Neuronal stem cell (in vitro differentiated cells): ENCODE measurements around the gene SLC13A2.

Experiments
- DNase-seq: peaks from one replicate; pipeline ENCODE4 v3.0.0-alpha.2; 2013; ENCODE audit warnings: low spot score
- H2AFZ ChIP-seq: one replicate; pipeline ENCODE4 v1.6.1; 2013; ENCODE audit warnings: mild to moderate bottlenecking, low read length, inconsistent platforms
- H2AK5ac ChIP-seq: 2 replicates; pipeline ENCODE4 v1.6.1; 2013; ENCODE audit warnings: low read depth, mild to moderate bottlenecking, inconsistent platforms, low read length, moderate library complexity, mixed read lengths
- H2BK120ac ChIP-seq: 2 replicates; pipeline ENCODE4 v1.6.1; 2013; ENCODE audit warnings: low read depth, mild to moderate bottlenecking, inconsistent platforms, low read length, moderate library complexity, mixed read lengths
- H2BK12ac ChIP-seq: one replicate; pipeline ENCODE4 v1.6.1; 2013; ENCODE audit warnings: low read length, inconsistent platforms
- H2BK15ac ChIP-seq: 2 replicates; pipeline ENCODE4 v1.6.1; 2013; ENCODE audit warnings: mild to moderate bottlenecking, low read length, inconsistent platforms, mixed read lengths
- H2BK5ac ChIP-seq: one replicate; pipeline ENCODE4 v1.6.1; 2013; ENCODE audit warnings: inconsistent platforms, mild to moderate bottlenecking, low read length, moderate library complexity
- H3K14ac ChIP-seq: one replicate; pipeline ENCODE4 v1.6.1; 2013; ENCODE audit warnings: low read length, inconsistent platforms
- H3K18ac ChIP-seq: 2 replicates; pipeline ENCODE4 v1.6.1; 2013; ENCODE audit warnings: low read length, inconsistent platforms
- H3K23ac ChIP-seq: 2 replicates; pipeline ENCODE4 v1.6.1; 2013; ENCODE audit warnings: low read depth, mild to moderate bottlenecking, mixed read lengths, low read length, inconsistent platforms; ENCODE audit not compliant: poor library complexity
- H3K27ac ChIP-seq: replicated peaks from 3 replicates; pipeline ENCODE4 v1.5.1; 2013; ENCODE audit warnings: low read length, inconsistent platforms
- H3K27me3 ChIP-seq, 3 experiments: 2 replicates each; pipeline ENCODE4 v1.6.1; 2013; ENCODE audit warnings: low read length in 3 of 3, mild to moderate bottlenecking in 2 of 3, inconsistent platforms in 1 of 3, low read depth in 1 of 3, mixed read lengths in 1 of 3, moderate library complexity in 1 of 3; ENCODE audit not compliant: control insufficient read depth in 3 of 3, insufficient read depth in 3 of 3
- H3K36me3 ChIP-seq, 2 donors: replicated peaks in 1 of 2; 2 replicates each; pipeline ENCODE4 v1.6.1; 2013; ENCODE audit warnings: low read length in 2 of 2; ENCODE audit not compliant: control insufficient read depth in 2 of 2, insufficient read depth in 2 of 2
- H3K4ac ChIP-seq: 2 replicates; pipeline ENCODE4 v1.6.1; 2013; ENCODE audit warnings: inconsistent platforms, mild to moderate bottlenecking, low read length, moderate library complexity
- H3K4me1 ChIP-seq, 2 donors: 1 replicate in 1 of 2; 2 replicates in 1 of 2; pipeline ENCODE4 v1.6.1; 2013; ENCODE audit warnings: low read length in 2 of 2, low read depth in 1 of 2; ENCODE audit not compliant: control insufficient read depth in 2 of 2, insufficient read depth in 1 of 2
- H3K4me2 ChIP-seq: one replicate; pipeline ENCODE4 v1.6.1; 2013; ENCODE audit warnings: mild to moderate bottlenecking, low read length, inconsistent platforms; ENCODE audit not compliant: insufficient read depth, poor library complexity, severe bottlenecking
- H3K4me3 ChIP-seq, 2 donors: 2 replicates each; pipeline ENCODE4 v1.5.1; 2013; ENCODE audit warnings: low read length in 2 of 2, mild to moderate bottlenecking in 2 of 2, inconsistent platforms in 1 of 2, moderate library complexity in 1 of 2
- H3K79me1 ChIP-seq: one replicate; pipeline ENCODE4 v1.6.1; 2013; ENCODE audit warnings: low read depth, mild to moderate bottlenecking, inconsistent platforms, low read length, moderate library complexity
- H3K9ac ChIP-seq: one replicate; pipeline ENCODE4 v1.6.1; 2013; ENCODE audit warnings: mild to moderate bottlenecking, low read depth, low read length, inconsistent platforms; ENCODE audit not compliant: poor library complexity
- H3K9me3 ChIP-seq, 2 donors: replicated peaks in 1 of 2; 2 replicates each; pipeline versions ENCODE3 to v1.6.1; 2013; ENCODE audit warnings: low read length in 2 of 2, mild to moderate bottlenecking in 2 of 2, inconsistent platforms in 1 of 2, low read depth in 1 of 2, mixed read lengths in 1 of 2, moderate library complexity in 1 of 2; ENCODE audit not compliant: control insufficient read depth in 2 of 2, insufficient read depth in 1 of 2
- H4K8ac ChIP-seq: one replicate; pipeline ENCODE4 v1.6.1; 2013; ENCODE audit warnings: low read depth, mild to moderate bottlenecking, inconsistent platforms, low read length, moderate library complexity
- H4K91ac ChIP-seq: one replicate; pipeline ENCODE4 v1.6.1; 2013; ENCODE audit warnings: low read length, low read depth, mild to moderate bottlenecking, inconsistent platforms; ENCODE audit not compliant: poor library complexity
- WGBS, 2 donors: extraction: QIAGEN DNeasy Blood & Tissue Kit; methylation state at CpG; one replicate each; pipeline ENCODE4 v1.1.7; 2013; ENCODE audit warnings: missing lambda C conversion rate in 2 of 2, mixed read lengths in 1 of 2; ENCODE audit not compliant: insufficient read length in 2 of 2, insufficient replicate concordance in 1 of 2; ENCODE audit errors: extremely low coverage in 2 of 2; 5-methylcytosine and 5-hydroxymethylcytosine counted together

The SLC13A2 gene

DNA sequence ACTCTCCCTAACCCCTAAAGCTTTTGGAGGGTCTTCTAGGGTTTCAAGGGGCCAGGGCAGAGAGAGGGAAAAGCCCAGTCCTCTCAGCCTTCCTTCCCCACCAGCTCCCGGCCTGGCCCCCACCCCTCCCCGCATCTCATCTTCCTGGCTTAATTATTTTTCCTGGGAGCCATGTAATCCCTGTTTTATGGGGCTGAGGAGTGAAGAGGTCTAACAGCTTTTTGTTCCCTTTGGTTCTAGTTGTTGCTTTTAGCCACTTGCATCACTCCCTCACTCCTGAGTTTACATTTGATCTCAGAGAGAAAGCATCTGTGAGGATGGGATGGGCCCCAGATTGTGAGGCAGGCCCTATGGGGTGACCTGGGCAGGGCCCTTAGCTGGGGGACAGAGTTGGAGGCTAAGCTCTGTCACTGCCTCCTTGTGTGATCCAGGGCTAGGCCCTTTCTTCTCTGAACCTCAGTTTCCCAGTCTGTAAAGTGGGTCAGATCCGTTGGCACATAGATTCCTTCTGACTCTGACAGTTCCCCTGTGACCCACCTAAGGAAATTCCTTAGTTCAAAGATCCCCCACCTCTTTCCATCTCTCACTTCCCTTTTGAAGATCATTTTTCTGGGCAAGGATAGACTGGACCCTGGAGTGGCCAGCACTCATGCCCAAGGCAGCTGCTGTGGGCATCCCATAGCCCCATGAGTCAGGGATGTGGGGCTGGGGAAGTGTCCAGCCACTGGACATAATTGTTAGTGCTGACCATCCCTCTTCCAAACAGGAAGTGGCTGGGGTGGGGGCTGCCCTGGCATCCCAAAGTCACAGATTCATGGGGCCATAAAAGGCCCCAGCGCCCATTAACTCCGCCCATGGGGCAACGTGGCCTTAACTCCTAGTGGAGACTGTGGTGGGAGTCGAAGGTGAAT is 58.9 kb downstream of the SLC13A2 start:
- no peak overlapping the region for H3K4me3 ChIP-seq
- no peak overlapping the region for H2BK12ac ChIP-seq
- no peak overlapping the region for H4K8ac ChIP-seq
- no peaks in the 10 kb centered on the region for H3K79me1 ChIP-seq
- no peak overlapping the region for H4K91ac ChIP-seq
- H3K4me2 ChIP-seq: no peak overlapping the region
- no peak for DNase-seq
- H3K9me3 ChIP-seq: no peaks in the 10 kb centered on the region
- H2BK120ac ChIP-seq: no peak overlapping the region
- peak overlapping the region; percentile 54 for H2AK5ac ChIP-seq
- H3K9ac ChIP-seq: no peak overlapping the region
- no peak overlapping the region for H3K14ac ChIP-seq
- H3K4me1 ChIP-seq: peaks cover 9% of the 10 kb centered on the region in 2 donors
- H2AFZ ChIP-seq: no peak overlapping the region
- peaks cover 0 to 41% (median 0%) of the 10 kb centered on the region in 3 experiments for H3K27me3 ChIP-seq
- H3K27ac ChIP-seq: no peak overlapping the region
- no peak overlapping the region for H3K23ac ChIP-seq
- H3K18ac ChIP-seq: peak overlapping the region; percentile 65
- H3K4ac ChIP-seq: no peak overlapping the region
- H3K36me3 ChIP-seq: no peaks in the 10 kb centered on the region
- no peak overlapping the region for H2BK5ac ChIP-seq
- H2BK15ac ChIP-seq: peak overlapping the region; percentile 20
- WGBS, 2 donors: no CpG with 5 or more reads among the region's 7 CpGs

DNA sequence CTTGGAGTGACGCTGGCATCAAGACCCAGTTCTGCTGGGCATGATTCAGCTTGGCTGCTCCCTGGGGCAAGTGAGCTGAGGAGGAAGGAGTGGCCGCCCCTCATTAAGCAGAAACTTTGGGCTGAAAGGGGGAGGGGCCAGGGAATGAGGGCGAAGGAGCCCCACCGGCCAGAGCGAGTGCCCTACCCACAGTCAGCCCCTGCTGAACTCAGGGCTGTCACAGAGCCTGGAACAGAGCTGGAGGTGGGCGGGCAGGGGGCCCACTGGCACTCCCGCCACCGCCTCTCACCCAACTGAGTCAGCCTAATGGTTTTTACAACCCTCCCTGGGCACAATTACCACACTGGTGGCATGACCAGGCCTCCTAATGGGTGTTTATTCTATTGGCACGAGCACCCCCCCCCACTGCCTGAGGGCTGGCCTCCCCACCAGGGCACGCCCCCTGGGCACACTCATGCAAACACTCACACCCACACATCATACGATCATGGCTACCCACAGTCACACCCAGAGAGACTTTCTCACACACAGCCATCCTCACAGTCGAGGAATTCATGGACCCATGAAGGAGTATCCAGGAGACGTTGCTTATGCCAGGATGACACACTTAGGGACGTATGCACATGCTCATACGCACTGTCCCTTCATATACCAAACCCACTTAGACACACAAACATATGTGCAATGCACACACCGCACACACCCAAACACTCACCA is 59.8 kb downstream of the SLC13A2 start:
- Histone ChIP-seq H4K8ac (peak overlapping the region; percentile 54), H3K9me3 (no peaks in the 10 kb centered on the region), H2AFZ (no peak overlapping the region), H3K4me1 (peaks cover 5 to 9% of the 10 kb centered on the region in 2 donors), H3K4ac (no peak overlapping the region), H3K18ac (peak overlapping the region; percentile 65), H3K79me1 (no peaks in the 10 kb centered on the region), H3K4me2 (no peak overlapping the region), H3K36me3 (no peaks in the 10 kb centered on the region), H3K27ac (no peak overlapping the region), H3K4me3 (no peak overlapping the region), H2BK12ac (peak overlapping the region; percentile 89), H3K23ac (peak overlapping the region; percentile 45), H2BK5ac (no peak overlapping the region), H3K9ac (no peak overlapping the region), H3K14ac (no peak overlapping the region), H2BK15ac (peak overlapping the region; percentile 20), H3K27me3 (peaks cover 0 to 48% (median 0%) of the 10 kb centered on the region in 3 experiments), H2AK5ac (peak overlapping the region; percentile 54), H2BK120ac (no peak overlapping the region), H4K91ac (no peak overlapping the region)
- DNase-seq: no peak
- 100% methylated on average over 1 of the region's 16 CpGs; no CpG with 5 or more reads in 1 of the 2 donors for WGBS, 2 donors

DNA sequence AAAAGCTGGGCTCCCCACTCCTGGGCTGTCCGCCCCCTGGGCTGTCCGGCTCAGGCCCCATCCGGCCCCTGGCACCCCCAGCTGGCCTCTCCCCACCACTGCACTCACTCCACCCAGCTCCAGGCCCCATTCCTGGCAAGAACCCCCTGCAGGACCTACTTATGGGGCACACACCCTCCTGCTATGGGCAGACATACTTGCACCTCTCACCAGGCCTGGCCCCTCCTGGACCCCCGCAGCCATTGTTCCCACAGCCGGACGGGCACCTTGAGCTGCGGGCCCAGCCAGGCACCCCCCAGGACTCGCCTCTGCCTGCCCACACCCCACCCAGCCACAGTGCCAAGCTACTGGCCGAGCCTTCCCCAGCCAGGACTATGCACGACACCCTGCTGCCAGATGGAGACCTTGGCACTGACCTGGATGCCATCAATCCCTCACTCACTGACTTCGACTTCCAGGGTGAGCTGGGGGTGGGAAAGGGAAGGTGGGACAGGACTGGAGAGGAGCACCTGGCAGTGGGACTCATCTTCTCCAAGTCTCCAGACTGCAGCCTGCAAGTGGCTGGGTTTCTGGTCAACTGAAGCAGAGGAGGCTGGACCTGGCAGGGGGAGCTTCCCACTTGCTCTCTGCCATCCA is 61.4 kb downstream of the SLC13A2 start:
- H3K4me1 ChIP-seq: peaks cover 0 to 6% of the 10 kb centered on the region in 2 donors
- no peaks in the 10 kb centered on the region for H3K79me1 ChIP-seq
- WGBS, 2 donors: no CpG with 5 or more reads among the region's 11 CpGs
- DNase-seq: no peak
- H4K8ac ChIP-seq: peak overlapping the region; percentile 23
- H4K91ac ChIP-seq: no peak overlapping the region
- no peak overlapping the region for H3K4ac ChIP-seq
- H2BK5ac ChIP-seq: peak overlapping the region; percentile 48
- no peak overlapping the region for H3K27ac ChIP-seq
- H3K27me3 ChIP-seq: peaks cover 0 to 51% (median 0%) of the 10 kb centered on the region in 3 experiments
- H3K23ac ChIP-seq: no peak overlapping the region
- H3K4me2 ChIP-seq: no peak overlapping the region
- peak overlapping the region; percentile 71 for H3K18ac ChIP-seq
- no peaks in the 10 kb centered on the region for H3K36me3 ChIP-seq
- no peak overlapping the region for H2BK120ac ChIP-seq
- no peaks in the 10 kb centered on the region for H3K9me3 ChIP-seq
- no peak overlapping the region for H2BK15ac ChIP-seq
- no peak overlapping the region for H3K14ac ChIP-seq
- H2BK12ac ChIP-seq: no peak overlapping the region
- no peak overlapping the region for H3K4me3 ChIP-seq
- H2AFZ ChIP-seq: no peak overlapping the region
- H2AK5ac ChIP-seq: peak overlapping the region; percentile 75
- no peak overlapping the region for H3K9ac ChIP-seq
